Measurements from ENCODE around the gene BHLHA9.

DNA sequence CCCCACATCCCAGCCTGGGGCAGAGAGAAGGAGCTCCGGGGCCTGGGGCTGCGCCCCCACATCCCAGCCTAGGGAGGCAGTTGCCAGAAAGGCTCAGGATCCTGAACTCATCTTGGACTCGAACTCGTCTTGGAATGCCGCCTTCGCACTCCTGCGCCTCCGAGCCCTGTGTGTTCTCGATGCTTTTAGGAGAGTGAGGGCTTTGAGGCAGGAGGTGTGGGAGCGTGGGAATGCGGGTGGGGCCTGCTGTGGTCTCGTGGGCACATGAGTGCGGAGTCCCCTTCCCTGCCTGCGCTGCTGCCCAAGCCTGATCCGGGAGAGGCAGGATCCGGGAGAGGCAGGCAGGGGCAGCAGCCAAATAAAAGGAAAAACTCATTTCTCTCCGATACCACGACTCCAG, 1.2 kb downstream of the BHLHA9 start:
- TF ChIP-seq ZNF274 (IDR thresholded peaks at IDR 0.05; ENCODE audit: low read depth, low read length) (no peak), SUZ12 (IDR thresholded peaks at IDR 0.05; ENCODE audit: extremely low read depth, insufficient read depth, insufficient read length) (no peak)

Measured in NT2/D1 (cell line).